ENCODE data around the gene DLGAP1. TPM values are rescaled to one million over a fixed set of nuclear protein-coding genes. Genes with fewer than 3 reads are reported as not detected.
"Not testable (repeated sequence)": the region's sequence is repeated elsewhere in the genome, so short reads cannot be mapped to it uniquely, and the experiment has no call there.

The DLGAP1 gene
- under 1 TPM; 0.31 to 0.36 TPM for total RNA-seq
- polyA plus RNA-seq (2013, experiment 1 of 2), result 0.28 TPM
- 0.30 TPM for polyA plus RNA-seq (2013, experiment 2 of 2)
- 0 to 2.4 (median 0.34) reads per million in 172 experiments for total RNA-seq

DNA sequence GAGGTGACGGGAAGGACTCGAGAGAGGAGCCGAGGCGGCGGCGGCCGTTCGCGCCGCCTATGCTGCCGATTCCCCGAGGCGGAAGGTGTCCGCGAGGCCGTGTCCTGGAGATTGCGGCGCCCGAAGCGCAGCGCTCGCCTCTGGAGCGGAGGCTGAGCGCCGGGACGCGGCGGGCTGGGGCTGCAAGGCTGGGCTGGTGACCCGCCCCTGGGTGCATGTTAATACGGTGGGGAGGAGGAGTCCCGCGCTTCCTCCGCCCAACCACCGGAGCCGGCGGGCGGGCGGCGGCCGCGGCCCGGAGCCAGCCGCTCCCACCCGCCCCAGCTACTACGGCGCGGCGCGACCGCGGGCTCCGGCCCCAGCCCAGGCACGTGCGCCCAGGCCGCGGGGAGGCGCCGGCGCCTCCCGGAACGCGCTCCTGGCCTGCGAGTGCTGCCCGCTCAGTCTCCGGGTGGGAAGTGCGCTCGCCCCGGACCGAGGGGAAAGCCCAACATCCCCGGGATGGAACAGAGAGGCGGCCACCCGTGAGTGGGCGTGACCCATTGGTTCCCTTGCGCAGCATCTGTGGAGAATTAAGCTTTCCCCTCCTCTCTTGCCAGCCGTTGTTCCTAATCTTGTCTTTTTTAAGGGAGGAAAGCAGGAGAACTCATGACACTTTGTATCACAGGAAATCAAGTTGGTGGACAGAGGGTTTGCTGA lies at the start of gene DLGAP1:
TSS of gene DLGAP1 (minus strand) at position 195 of the 699 bp plus-strand sequence.
- Mint-ChIP-seq H3K36me3 (ENCODE audit: low read depth) (no peaks in the 10 kb centered on the region), H3K27me3 (peaks cover 47% of the 10 kb centered on the region), H3K27ac (no peak within 1 kb of the TSS), H3K4me3 (no peak within 1 kb of the TSS), H3K4me1 (ENCODE audit: low read depth) (no peaks in the 10 kb centered on the region), H3K9me3 (peaks cover 6% of the 10 kb centered on the region)
- H3K36me3 ChIP-seq (ENCODE audit: insufficient read depth, low read length), result no peaks in the 10 kb centered on the region
- ChIA-PET POLR2A (no interaction called here), CTCF (no interaction called here)
- intact Hi-C loops (cut with DNase I, micrococcal nuclease), result no loop called here
- H3K9me3 ChIP-seq (ENCODE audit: control insufficient read depth in 1 of 2, insufficient read depth in 1 of 2, low read length in 2 of 2), result peaks cover 0 to 27% of the 10 kb centered on the region in 2 experiments
- TF ChIP-seq CTCF (IDR thresholded peaks at IDR 0.05), result no peak
- DNase-seq, result peak in 3 of 14 experiments; percentile 8 to 20 (median 11)
- H3K4me1 ChIP-seq (ENCODE audit: insufficient read depth, low read length), result no peaks in the 10 kb centered on the region
- H3K27me3 ChIP-seq (ENCODE audit: control insufficient read depth in 1 of 2, insufficient read depth in 2 of 2, low read length in 2 of 2), result peaks cover 20 to 31% of the 10 kb centered on the region in 2 experiments
- no peak within 1 kb of the TSS for H3K27ac ChIP-seq (ENCODE audit: low read depth in 1 of 2, low read length in 2 of 2)
- peak within 1 kb of the TSS; percentile 17 for H3K4me3 ChIP-seq (ENCODE audit: low read length)
- ATAC-seq (ENCODE audit: poor library complexity), result no peak

GRCh38 chr18:4494703-4495284 lies 39.7 kb upstream of the DLGAP1 start:
- intact Hi-C loops (cut with DNase I, micrococcal nuclease), result not testable (repeated sequence)

DNA sequence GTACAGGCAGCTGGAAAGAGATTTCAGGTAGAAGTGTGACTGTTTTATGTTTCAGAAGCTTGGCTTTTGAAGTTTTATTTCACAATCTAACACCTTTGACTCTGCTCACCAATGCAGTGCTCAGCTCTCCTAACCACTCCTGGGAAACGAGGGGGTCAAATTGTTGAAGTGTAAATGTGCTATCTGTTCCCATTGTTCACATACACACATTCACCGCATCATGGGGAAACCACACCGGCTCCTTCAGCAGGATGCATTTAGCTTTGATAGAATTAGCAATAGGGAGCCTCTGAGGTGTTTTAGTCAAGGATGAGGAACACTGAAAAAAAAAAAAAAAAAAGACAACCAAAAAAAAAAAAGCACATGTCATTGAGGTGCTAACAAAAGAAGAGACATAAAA lies 13.4 kb upstream of the DLGAP1 start:
- H3K4me1 Mint-ChIP-seq (ENCODE audit: low read depth), result no peaks in the 10 kb centered on the region
- ChIA-PET POLR2A (no interaction called here), CTCF (no interaction called here)
- Histone ChIP-seq H3K4me1 (ENCODE audit: insufficient read depth, low read length) (no peaks in the 10 kb centered on the region), H3K4me3 (ENCODE audit: low read length) (no peak overlapping the region), H3K27me3 (ENCODE audit: control insufficient read depth in 1 of 2, insufficient read depth in 2 of 2, low read length in 2 of 2) (no peaks in the 10 kb centered on the region), H3K9me3 (ENCODE audit: control insufficient read depth in 1 of 2, insufficient read depth in 1 of 2, low read length in 2 of 2) (no peaks in the 10 kb centered on the region), H3K36me3 (ENCODE audit: insufficient read depth, low read length) (no peaks in the 10 kb centered on the region), H3K27ac (ENCODE audit: low read depth in 1 of 2, low read length in 2 of 2) (no peak overlapping the region)
- DNase-seq (no peak), ATAC-seq (ENCODE audit: poor library complexity) (no peak)
- H3K36me3 Mint-ChIP-seq (ENCODE audit: low read depth), result no peaks in the 10 kb centered on the region
- TF ChIP-seq CTCF (IDR thresholded peaks at IDR 0.05), result no peak
- H3K4me3 Mint-ChIP-seq, result no peak overlapping the region
- H3K9me3 Mint-ChIP-seq, result no peaks in the 10 kb centered on the region
- no peak overlapping the region for H3K27ac Mint-ChIP-seq
- H3K27me3 Mint-ChIP-seq, result no peaks in the 10 kb centered on the region
- intact Hi-C loops (cut with DNase I, micrococcal nuclease), result no loop called here

More at GRCh38 chr18:4494703-4495284, 39.7 kb upstream of the DLGAP1 start:
- H3K36me3 ChIP-seq (ENCODE audit: insufficient read depth, low read length); ATAC-seq (ENCODE audit: poor library complexity); DNase-seq; H3K27me3 ChIP-seq (ENCODE audit: control insufficient read depth in 1 of 2, insufficient read depth in 2 of 2, low read length in 2 of 2); H3K9me3 ChIP-seq (ENCODE audit: control insufficient read depth in 1 of 2, insufficient read depth in 1 of 2, low read length in 2 of 2); H3K9me3 Mint-ChIP-seq; H3K4me1 Mint-ChIP-seq (ENCODE audit: low read depth); H3K27me3 Mint-ChIP-seq; H3K27ac ChIP-seq (ENCODE audit: low read depth in 1 of 2, low read length in 2 of 2); H3K27ac Mint-ChIP-seq; H3K4me3 Mint-ChIP-seq; POLR2A ChIA-PET; H3K36me3 Mint-ChIP-seq (ENCODE audit: low read depth); H3K4me1 ChIP-seq (ENCODE audit: insufficient read depth, low read length); CTCF ChIA-PET; H3K4me3 ChIP-seq (ENCODE audit: low read length): not testable (repeated sequence)

All from CD4-positive, alpha-beta T cell (primary cell).